GM18511 (cell line): Measurements from ENCODE around the gene CHAC1.
"Not testable (repeated sequence)": the region's sequence is repeated elsewhere in the genome, so short reads cannot be mapped to it uniquely, and the experiment has no call there.

Experiments
- ATAC-seq: cut with Tn5 transposase; IDR thresholded peaks from one replicate; pipeline ENCODE4 v1.9.1; 2021; ENCODE audit warnings: mild to moderate bottlenecking, moderate library complexity; ENCODE audit not compliant: unreplicated experiment

The CHAC1 gene

GRCh38 chr15:40936709-40937666, 16.3 kb upstream of the CHAC1 start:
- no peak for ATAC-seq

GRCh38 chr15:40937762-40938535, 15.3 kb upstream of the CHAC1 start:
- no peak for ATAC-seq

- no peak for ATAC-seq
Observed at GRCh38 chr15:40938536-40938870, 14.8 kb upstream of the CHAC1 start.

DNA sequence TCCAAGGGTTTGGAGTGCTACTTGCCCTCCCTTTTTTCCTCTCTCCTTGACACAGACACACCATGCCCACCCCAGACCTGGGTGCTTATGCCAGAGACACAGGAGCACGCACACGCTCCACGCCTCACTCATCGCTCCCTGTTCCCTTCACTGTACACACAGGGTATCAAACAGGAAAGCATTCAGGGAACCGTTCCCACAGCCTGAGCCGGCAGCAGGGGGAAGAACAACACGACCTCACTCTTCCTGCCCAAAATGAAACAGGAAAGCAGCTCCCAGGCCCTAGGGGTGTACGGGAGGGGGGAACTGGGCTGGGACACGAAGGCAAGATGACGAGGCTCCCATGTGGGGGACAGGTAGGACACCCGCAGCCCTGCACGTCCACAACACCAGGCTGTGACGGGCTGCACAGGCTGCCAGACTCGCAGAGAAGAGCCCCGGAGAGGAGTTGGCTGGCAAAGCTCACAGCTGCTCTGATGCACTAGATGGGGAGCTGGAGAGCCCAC, 12.9 kb upstream of the CHAC1 start:
- ATAC-seq, result no peak

DNA sequence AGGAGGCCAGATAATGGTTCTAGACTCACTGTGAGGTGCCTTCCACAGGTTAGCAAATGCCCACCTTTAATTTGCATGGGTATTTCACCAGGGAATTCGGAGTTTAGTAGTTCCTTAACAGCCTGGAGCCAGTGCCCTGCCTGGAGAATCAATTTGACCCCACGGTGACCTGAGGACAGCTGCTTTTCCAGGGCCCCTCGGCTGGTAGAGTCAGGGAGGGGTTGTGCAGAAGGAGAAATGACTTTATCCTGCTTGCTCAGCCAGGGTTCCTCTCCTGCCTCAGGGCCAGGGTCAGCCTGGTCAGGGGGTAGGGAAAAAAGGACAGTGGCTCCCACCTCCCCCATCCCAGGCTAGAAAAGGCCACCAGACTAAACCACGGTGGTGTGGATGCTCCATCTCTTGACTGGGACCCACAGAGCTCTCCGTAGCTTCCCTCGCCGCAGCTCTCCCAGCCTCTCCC, 12.2 kb upstream of the CHAC1 start:
- ATAC-seq, result no peak

GRCh38 chr15:40941528-40942336, 11.5 kb upstream of the CHAC1 start:
- peak; percentile 70 for ATAC-seq

DNA sequence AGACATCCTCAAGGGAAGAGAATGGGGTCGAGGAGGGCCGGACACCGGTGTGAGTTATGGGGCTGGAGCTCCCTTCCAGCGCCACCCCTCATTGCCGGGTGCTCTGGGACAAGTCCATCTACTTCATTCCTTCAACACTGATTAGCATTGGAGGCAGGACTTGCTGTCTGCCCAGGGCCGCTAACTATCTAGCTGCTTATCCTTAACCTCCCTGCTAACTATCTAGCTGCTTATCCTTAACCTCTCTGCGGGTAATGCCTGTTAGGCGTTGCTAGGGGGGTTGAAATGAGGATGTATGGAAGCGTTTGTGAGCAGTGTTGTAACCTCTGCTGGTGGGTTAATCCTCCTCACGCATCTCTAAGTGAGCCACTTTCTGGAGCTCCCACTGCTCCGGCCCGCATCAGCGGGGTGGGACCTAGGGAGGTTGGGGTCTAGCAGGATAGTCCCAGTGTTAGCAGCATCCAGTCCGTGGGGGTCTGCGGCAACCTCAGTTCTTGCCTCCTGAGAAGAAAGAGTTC, 10.9 kb upstream of the CHAC1 start:
- peak; percentile 9 for ATAC-seq

DNA sequence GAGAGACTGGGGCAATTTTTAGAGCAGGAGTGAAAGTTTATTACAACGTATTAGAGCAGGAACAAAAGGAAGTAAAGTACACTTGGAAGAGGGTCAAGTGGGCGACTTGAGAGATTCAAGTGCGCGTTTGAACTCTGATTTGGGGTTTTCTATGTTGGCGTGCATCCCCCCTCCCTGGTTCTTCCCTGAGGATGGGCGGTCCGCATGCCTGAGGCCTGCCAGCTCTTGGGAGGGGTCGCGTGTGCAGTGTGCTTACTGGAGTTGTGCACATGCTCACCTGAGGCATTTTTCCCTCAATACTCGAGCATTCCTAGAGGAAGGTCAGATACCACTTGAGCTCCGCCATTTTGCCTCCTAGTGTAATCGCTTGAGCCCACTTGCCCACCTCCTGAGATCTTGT, 10.4 kb upstream of the CHAC1 start:
- no peak for ATAC-seq

GRCh38 chr15:40943764-40944365, 9.4 kb upstream of the CHAC1 start:
- no peak for ATAC-seq

DNA sequence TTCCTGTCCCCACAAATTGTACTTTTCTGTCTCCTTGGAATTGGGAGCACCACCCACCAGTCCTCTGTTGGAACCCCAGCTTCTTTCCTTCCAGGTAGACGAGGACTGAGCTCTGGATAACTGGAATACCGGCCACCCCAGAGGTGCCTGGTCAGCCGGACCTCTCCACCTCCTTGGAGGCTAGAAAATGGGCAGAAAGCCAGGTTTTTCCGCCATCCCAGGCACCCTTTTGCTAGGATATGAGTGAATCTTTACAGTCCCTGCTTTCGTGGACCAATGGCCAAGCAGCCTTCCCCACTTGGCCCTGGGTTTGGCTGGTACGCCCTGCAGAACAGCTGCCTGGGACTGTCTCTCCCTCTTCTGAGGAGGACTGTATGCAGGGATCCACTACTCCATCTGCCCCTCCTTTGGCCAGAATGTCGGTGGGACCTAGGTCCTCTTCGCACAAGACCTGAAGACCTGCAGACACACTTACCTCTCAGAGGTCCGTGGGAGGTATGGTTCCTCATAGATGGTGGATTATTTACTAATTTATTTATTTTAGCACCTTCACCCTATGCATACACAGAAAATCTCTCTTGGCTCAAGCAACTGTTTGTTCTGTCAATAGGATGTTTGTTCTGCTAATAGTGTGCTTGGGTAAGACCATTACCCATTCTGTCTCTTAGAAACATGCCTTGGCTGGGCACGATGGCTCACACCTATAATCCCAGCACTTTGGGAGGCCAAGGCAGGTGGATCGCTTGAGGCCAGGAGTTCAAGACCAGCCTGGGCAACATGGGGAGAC, 8.6 kb upstream of the CHAC1 start:
- ATAC-seq, result no peak

GRCh38 chr15:40948706-40949473, 4.4 kb upstream of the CHAC1 start:
- no peak for ATAC-seq

DNA sequence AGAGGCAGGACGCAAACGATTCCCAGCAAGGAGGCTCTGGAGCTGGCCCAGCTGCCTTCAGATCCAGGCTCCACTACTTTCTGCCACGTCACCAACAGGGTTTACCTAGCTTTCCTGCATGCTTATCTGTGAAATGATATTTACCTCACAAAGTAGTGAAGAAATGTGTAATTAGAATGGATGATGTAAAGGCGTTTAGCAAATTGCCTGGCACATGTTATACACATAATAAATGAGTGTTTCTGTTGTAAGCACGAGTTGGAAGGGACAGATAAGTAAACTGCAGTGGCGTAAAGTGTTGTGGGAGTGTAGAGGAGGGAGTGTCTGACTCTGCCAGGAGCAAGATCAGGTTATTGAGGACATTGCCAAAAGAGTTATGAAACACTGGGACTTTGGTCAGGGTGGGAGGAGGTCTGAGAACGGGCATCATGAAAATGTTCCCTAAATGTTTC, 3.5 kb upstream of the CHAC1 start:
- no peak for ATAC-seq

- ATAC-seq, result no peak
Observed at GRCh38 chr15:40951764-40952163, 1.5 kb upstream of the CHAC1 start.

GRCh38 chr15:40952301-40952900, 870 bp upstream of the CHAC1 start:
- ATAC-seq, result no peak

DNA sequence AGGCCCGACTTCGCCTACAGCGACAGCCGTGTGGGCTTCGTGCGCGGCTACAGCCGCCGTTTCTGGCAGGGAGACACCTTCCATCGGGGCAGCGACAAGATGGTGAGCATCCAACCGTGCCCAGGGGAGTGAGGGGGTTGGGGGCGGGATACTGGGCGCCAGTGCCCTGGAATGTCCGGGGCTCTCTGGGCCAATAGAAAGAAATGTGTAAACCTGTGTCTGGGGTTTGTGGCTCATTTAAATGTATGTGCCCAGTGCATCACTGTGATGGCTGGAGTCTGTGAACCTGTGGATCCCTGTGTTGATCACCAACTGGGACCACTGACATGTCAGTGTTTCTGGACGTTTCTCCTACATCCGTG, 423 bp downstream of the CHAC1 start:
- ATAC-seq, result peak; percentile 15

DNA sequence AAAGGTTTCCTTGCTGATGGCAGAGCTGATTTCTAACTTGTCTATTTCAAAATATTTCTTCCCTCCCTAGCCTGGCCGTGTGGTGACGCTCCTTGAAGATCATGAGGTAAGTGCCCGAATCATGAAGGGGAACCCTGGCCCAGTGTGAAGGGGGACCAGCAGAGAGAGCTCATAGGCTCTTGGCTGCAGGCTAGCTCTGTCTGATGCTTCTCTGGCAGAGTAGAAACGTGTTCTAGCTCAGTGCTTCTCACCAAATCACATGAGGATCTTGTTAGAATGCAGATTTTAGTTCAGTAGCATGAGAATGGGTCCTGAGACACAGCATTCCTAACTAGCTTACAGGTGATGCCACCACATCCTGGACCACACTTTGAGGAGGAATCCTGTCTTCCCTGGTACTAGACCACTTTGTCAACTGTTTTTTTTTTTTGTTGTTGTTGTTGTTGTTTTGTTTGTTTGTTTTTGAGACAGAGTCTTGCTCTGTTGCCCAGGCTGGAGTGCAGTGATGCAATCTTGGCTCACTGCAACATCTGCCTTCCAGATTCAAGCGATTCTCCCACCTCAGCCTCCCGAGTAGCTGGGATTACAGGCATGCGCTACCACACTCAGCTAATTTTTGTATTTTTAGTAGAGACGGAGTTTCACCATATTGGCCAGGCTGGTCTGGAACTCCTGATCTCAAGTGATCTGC, 1.0 kb downstream of the CHAC1 start:
- not testable (repeated sequence) for ATAC-seq

- ATAC-seq, result no peak
Observed at GRCh38 chr15:40955141-40955903, 2.1 kb downstream of the CHAC1 start.
